NB4 (cell line): ENCODE data around the gene DIS3L2.

Experiments
- CTCF ChIP-seq: IDR thresholded peaks from one replicate; pipeline ENCODE4 v1.5.1; 2012; ENCODE audit warnings: low read depth, low read length
- MAX ChIP-seq: IDR thresholded peaks from 2 replicates; pipeline ENCODE4 v1.6.1; 2011; ENCODE audit warnings: low read depth, low read length
- MYC ChIP-seq: IDR thresholded peaks from 2 replicates; pipeline ENCODE4 v1.6.1; 2011; ENCODE audit warnings: low read depth, low read length
- POLR2A ChIP-seq: IDR thresholded peaks from 2 replicates; pipeline ENCODE4 v1.6.1; 2011; ENCODE audit warnings: mild to moderate bottlenecking; ENCODE audit not compliant: insufficient read length; ENCODE audit errors: extremely low read depth

- TF ChIP-seq CTCF (no peak), POLR2A (no peak), MYC (no peak), MAX (no peak)
Measured at GRCh38 chr2:232008907-232009638, 47.6 kb downstream of the DIS3L2 start.
